HG03354 (cell line): ENCODE measurements around the gene SATB1.

Source experiments
- ATAC-seq: cut with Tn5 transposase; IDR thresholded peaks from one replicate; pipeline ENCODE4 v1.9.1; 2021; ENCODE audit warnings: mild to moderate bottlenecking; ENCODE audit not compliant: unreplicated experiment, poor library complexity, severe bottlenecking

Gene SATB1

DNA sequence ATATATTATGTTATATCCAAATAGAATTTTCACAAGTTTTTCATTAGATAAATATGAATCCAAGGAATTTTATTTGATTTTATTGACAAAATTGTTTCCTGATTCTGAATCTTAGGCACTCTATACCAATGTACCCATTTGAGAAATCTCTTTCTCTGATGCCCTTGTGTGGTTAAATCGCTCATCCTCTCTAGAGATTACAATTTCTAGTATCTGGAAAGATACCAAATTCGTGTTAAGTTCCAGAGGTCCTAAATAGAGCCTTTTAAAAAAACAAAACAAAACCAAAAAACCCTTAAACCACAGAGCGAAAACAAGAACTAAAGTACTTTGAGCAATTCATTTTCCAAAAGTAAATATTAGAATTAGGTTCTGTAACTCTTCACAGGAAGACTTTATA is 20.0 kb downstream of the SATB1 start:
- no peak for ATAC-seq

- no peak for ATAC-seq
Measured at GRCh38 chr3:18403061-18403460, 22.1 kb downstream of the SATB1 start.

DNA sequence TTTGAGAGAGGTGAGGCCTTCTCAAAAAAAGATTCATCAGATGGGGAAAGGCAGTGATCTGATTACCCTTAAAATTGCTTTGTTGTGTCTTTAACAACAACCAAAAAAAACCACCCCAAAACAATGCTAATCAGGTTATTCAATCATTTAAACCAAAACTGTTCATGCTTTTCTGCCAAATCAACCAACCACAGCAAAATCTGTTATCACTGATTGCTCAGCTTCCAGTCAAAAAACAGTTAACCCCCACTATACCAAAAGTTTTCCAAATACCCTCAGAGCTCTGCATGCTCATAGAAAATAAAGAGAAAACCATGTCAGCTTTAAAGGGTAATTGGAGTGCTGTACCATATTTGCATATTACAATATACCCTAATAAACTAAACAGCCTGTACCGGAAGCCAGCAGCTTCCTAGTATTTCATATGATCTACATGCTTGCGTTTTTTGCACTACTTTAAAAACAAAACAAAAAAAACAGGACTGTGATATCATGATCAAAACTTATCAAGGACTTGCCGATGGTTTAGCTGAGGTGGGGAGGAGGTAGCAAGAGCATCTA is 22.8 kb downstream of the SATB1 start:
- ATAC-seq, result no peak

- ATAC-seq, result no peak
Measured at GRCh38 chr3:18401300-18401961, 23.7 kb downstream of the SATB1 start.

- no peak for ATAC-seq
Measured at GRCh38 chr3:18398448-18398847, 26.7 kb downstream of the SATB1 start.

DNA sequence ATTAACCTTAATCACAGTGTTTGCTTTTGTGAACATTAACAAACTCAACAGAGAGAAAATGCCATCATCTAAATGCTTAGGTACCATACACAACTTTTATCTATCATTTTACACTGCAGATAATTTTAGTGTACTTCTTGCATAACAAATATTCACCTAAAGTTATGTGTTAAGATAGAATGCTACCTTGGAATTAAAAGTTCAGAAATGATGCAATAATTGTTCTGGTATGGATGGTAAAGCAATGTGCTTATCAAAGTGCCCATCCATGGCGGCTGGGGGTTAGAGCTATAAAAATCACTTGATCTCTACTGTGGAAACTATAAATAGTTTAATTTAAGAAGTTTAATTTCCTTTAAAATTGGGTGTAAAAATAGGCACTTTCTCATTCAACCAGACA is 28.7 kb downstream of the SATB1 start:
- no peak for ATAC-seq

DNA sequence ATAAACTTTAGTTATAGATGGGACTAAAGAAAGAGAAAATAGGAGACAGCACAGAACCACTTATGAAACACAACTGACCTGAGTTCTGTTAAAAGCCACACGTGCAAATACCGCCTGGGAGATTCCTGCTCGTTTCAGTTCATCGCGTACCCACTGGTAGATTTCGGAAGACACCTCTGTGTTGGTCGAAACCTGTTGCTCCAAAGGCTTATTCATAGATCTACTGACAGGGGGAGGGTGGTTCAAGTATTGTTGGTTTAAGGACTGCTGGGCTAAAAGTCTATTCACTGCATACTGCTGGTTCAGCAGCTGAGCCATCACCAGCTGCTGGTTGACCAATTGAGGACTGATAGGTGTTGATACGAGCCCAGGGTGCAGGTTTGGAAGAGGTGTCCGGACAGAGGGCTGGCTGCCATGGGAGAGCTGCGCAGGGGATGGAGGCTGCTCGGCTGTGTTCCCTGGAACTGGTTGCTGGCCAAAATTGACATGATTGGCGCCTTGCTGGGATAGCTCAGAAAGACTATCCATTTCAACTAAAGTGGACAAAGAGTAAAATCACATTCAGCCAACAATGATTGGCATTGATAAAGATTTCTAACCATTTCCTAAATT is 30.6 kb downstream of the SATB1 start:
- no peak for ATAC-seq

GRCh38 chr3:18393906-18394305 is 31.2 kb downstream of the SATB1 start:
- no peak for ATAC-seq

DNA sequence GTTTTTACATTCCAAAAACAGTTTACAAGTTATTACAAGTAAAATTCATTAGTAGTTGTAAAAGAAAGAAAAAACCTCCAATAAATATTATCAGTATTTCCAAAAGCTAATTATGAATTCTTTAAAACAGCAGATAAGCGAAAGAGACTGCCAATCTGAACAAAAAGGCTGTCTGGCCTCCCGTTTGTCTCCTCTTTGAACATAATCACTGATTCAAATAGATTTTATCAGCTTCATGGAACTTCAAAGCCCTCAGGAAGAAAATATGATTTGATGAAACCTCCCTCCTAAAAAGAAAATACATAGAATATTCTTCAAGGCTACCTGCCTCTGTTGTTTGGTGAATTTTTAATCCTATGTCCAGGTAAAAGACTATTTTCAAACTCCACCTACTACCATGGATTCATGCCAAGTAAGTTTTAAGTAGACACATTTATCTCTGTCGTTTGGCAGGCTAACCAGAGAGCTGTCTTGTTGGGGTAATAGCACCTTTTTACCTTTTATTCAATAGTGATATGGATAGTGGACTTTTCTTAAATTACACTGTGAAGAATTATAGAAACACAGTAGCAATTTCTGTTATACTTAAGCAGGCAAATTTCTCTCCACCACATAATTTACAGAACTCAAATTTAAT is 35.0 kb downstream of the SATB1 start:
- ATAC-seq, result no peak

GRCh38 chr3:18389108-18389733 is 35.9 kb downstream of the SATB1 start:
- no peak for ATAC-seq

DNA sequence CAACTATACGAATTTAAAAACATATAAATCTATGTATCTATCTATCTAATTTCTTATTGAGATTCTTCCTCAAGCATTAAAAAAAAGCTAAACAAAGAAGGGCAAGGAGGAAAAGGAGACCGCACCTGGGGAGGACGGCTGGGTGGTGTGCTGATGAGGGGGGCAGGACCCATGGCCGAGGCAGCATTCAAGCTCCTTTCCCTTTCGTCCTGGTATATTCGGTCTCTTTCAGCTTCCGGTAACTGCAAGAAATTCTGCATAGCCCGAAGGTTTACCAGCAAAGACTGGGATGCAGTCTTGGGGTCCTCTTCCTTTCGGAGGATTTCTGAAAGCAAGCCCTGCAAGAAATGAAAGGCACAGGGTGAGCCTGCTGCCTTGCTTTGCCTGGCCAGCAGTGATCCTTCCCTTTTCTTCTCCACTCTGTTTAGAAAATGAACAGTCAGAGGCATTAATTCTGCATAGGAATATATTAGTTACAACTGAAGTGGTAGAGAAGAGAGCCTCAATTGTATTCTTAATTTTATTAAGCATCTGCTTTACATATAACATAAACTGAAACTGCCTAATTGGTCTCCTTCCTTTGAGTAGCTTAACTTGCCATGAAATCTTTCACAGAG is 38.8 kb downstream of the SATB1 start:
- no peak for ATAC-seq

- no peak for ATAC-seq
Measured at GRCh38 chr3:18385706-18386105, 39.4 kb downstream of the SATB1 start.

GRCh38 chr3:18382760-18383369 is 42.3 kb downstream of the SATB1 start:
- no peak for ATAC-seq

- no peak for ATAC-seq
Measured at GRCh38 chr3:18379647-18380046, 45.5 kb downstream of the SATB1 start.

GRCh38 chr3:18378218-18378617 is 46.9 kb downstream of the SATB1 start:
- no peak for ATAC-seq

DNA sequence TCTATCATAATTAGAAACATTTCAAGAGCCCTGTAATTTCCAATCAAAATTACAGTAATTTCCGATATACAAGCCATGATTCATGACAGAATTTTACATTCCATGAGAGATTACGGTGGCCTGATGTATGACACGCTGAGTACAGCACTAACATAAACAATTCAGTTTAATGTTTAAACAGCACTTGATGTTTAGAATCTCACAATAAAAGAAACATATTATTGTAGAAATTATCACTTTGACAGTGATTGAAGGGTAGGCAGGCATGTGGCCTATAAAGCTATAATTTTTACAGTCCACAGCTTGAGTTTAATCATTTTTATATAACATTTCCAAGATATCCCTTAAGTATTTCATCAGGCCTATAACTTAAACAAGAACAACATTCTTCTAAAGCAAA is 48.5 kb downstream of the SATB1 start:
- ATAC-seq, result no peak

DNA sequence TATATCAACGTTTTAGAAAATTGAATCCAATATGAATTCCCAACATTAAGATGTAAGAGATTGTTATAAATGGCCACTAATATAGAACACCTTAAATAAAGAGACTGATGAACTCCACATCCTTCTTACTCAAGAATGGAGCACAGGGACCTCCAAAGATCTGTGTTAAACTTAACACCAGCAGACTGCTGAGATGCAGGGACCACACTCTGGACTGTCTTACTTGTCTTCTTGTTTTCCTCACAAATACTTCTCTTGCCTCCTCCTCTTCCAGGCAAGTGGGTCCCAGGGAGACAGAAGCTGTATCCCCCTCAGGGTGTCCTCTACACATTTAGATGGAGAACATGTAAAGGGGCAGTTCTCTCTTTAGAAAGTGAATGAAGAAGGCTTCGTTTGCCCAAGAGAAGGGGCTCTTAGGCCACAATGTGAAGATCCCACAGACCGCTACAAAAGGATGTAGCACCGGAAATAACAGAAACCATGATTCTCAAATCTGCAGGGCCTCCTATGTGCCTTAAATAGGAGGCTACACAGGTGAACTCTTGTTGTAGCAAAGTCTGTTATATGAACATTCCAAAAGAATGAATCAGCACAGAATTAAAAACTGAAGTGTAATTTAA is 52.2 kb downstream of the SATB1 start:
- no peak for ATAC-seq

DNA sequence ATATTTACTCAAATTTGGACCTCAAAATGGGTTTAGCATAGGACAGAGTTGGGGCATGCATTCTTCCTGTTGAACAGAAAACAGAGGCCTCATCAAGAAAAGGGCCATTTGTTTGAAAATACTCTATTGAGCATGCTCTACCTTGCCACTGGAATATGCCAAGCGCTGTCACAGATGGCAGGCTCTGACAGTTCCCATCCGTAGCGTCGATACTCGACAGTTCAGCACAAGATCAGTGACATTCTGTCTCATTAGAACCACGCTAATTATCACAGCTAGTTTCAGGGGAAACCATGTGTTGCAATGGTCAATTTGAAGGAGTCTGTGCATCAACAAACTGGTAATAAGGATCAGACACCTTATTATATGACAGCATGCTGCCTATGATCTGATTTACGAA is 54.5 kb downstream of the SATB1 start:
- no peak for ATAC-seq

DNA sequence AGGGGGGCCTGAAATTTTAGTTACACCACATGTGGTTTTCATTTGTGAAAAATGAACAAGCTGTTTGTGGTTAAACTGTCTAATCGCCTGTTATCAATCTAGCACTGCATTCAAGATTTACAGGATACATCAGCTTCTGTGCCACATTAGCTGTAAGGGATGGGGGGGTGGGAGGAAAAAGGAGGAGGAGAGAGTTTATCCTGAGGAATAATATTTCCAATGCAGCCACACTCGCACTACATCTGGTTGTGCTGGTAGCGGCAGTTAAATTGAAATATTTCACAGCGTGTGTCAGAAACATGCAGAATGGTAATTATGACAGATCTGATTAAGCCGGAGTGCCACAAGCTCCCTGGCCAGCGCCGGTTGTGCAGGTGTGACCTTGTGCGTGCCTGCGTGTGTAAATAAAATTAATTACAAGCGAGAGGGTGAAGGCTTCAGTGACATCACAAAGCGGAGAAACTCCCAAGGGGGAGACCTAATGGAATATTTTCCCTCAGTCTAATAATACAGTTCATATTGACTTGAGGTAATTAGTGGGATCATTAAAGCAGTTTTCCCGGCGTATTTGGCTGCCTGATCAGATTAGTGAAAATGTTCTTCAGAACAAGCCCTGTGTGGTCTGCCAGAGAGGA is 55.5 kb downstream of the SATB1 start:
- no peak for ATAC-seq
